ENCODE measurements around the gene TRIM24. TPM values are rescaled to one million over a fixed set of nuclear protein-coding genes. Genes with fewer than 3 reads are reported as not detected.

The TRIM24 gene
- total RNA-seq, 1 donor from 2014 or later: 116 TPM

- peaks cover 18% of the 10 kb centered on the region for H3K4me1 Mint-ChIP-seq
- TF ChIP-seq EZH2 (IDR thresholded peaks at IDR 0.05): no peak
- TF ChIP-seq, protein P1, sequence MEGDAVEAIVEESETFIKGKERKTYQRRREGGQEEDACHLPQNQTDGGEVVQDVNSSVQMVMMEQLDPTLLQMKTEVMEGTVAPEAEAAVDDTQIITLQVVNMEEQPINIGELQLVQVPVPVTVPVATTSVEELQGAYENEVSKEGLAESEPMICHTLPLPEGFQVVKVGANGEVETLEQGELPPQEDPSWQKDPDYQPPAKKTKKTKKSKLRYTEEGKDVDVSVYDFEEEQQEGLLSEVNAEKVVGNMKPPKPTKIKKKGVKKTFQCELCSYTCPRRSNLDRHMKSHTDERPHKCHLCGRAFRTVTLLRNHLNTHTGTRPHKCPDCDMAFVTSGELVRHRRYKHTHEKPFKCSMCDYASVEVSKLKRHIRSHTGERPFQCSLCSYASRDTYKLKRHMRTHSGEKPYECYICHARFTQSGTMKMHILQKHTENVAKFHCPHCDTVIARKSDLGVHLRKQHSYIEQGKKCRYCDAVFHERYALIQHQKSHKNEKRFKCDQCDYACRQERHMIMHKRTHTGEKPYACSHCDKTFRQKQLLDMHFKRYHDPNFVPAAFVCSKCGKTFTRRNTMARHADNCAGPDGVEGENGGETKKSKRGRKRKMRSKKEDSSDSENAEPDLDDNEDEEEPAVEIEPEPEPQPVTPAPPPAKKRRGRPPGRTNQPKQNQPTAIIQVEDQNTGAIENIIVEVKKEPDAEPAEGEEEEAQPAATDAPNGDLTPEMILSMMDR (IDR thresholded peaks at IDR 0.05): no peak
- TF ChIP-seq EZH2phosphoT487 (IDR thresholded peaks at IDR 0.05): no peak
- H4K20me1 ChIP-seq (ENCODE audit: low read depth): no peaks in the 10 kb centered on the region
- H3K27ac Mint-ChIP-seq: no peak overlapping the region
- no peaks in the 10 kb centered on the region for H3K36me3 ChIP-seq
- no peaks in the 10 kb centered on the region for H3K36me3 Mint-ChIP-seq
- no peak overlapping the region for H3K4me2 ChIP-seq
- H3K27ac ChIP-seq: no peak overlapping the region
- H3K9me3 ChIP-seq (ENCODE audit: low read depth): no peaks in the 10 kb centered on the region
- no peak overlapping the region for H3K9ac ChIP-seq
- H3K4me3 ChIP-seq: no peak overlapping the region
- H3K9me3 Mint-ChIP-seq: peaks cover 2% of the 10 kb centered on the region
- peaks cover 4% of the 10 kb centered on the region for H3K4me1 ChIP-seq
- no peak overlapping the region for H3K4me3 Mint-ChIP-seq
- H3K27me3 Mint-ChIP-seq (ENCODE audit: insufficient read depth, low read depth): no peaks in the 10 kb centered on the region
- H3K79me2 ChIP-seq (ENCODE audit: low read depth): no peaks in the 10 kb centered on the region
- H3K27me3 ChIP-seq: no peaks in the 10 kb centered on the region
- no peaks in the 10 kb centered on the region for H3F3A ChIP-seq (ENCODE audit: low read depth)
- no peak overlapping the region for H2AFZ ChIP-seq (replicated peaks)
- DNase-seq (ENCODE audit: low spot score): no peak
Measured at GRCh38 chr7:138602451-138602850, 142.4 kb downstream of the TRIM24 start.

GRCh38 chr7:138603549-138604318 is 143.7 kb downstream of the TRIM24 start:
- Mint-ChIP-seq H3K4me3 (no peak overlapping the region), H3K36me3 (no peaks in the 10 kb centered on the region), H3K9me3 (peaks cover 2% of the 10 kb centered on the region), H3K27ac (no peak overlapping the region), H3K27me3 (ENCODE audit: insufficient read depth, low read depth) (no peaks in the 10 kb centered on the region), H3K4me1 (peaks cover 29% of the 10 kb centered on the region)
- Histone ChIP-seq H3K27me3 (no peaks in the 10 kb centered on the region), H3K9me3 (ENCODE audit: low read depth) (no peaks in the 10 kb centered on the region), H3K36me3 (no peaks in the 10 kb centered on the region), H3F3A (ENCODE audit: low read depth) (no peaks in the 10 kb centered on the region), H3K27ac (no peak overlapping the region), H4K20me1 (ENCODE audit: low read depth) (no peaks in the 10 kb centered on the region), H3K4me3 (no peak overlapping the region), H3K79me2 (ENCODE audit: low read depth) (no peaks in the 10 kb centered on the region), H3K4me2 (no peak overlapping the region), H3K4me1 (peaks cover 4% of the 10 kb centered on the region), H3K9ac (no peak overlapping the region), H2AFZ (replicated peaks) (no peak overlapping the region)
- no peak for DNase-seq (ENCODE audit: low spot score)
- TF ChIP-seq EZH2 (IDR thresholded peaks at IDR 0.05): no peak
- TF ChIP-seq, protein P1 (IDR thresholded peaks at IDR 0.05): no peak
- no peak for TF ChIP-seq EZH2phosphoT487 (IDR thresholded peaks at IDR 0.05)

DNA sequence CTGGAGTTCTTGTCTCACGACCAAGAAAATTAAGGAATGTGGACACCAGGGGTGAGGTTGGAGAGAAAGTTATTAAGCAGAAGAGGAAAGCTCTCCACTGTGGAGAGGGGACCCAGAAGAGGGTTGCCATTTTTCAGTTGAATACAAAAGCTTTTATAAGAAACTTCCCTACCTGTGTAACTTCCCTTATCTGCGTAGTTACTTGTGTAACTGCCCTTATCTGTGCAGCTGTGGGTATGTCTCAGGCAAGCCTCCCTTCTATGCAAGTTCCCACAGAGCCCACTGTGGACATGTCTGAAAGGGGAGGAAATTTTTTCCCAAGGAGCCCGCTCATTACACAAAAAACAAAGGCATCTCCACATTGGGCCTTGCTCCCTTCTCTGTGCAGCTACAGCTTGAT is 146.2 kb downstream of the TRIM24 start:
- H3K36me3 ChIP-seq: no peaks in the 10 kb centered on the region
- H4K20me1 ChIP-seq (ENCODE audit: low read depth): no peaks in the 10 kb centered on the region
- H3K4me3 ChIP-seq: no peak overlapping the region
- no peak for DNase-seq (ENCODE audit: low spot score)
- peaks cover 13% of the 10 kb centered on the region for H3K9me3 Mint-ChIP-seq
- H3K79me2 ChIP-seq (ENCODE audit: low read depth): no peaks in the 10 kb centered on the region
- no peaks in the 10 kb centered on the region for H3K9me3 ChIP-seq (ENCODE audit: low read depth)
- no peaks in the 10 kb centered on the region for H3K27me3 ChIP-seq
- peaks cover 34% of the 10 kb centered on the region for H3K4me1 Mint-ChIP-seq
- H2AFZ ChIP-seq (replicated peaks): no peak overlapping the region
- H3K27ac ChIP-seq: no peak overlapping the region
- H3K27ac Mint-ChIP-seq: no peak overlapping the region
- no peaks in the 10 kb centered on the region for H3F3A ChIP-seq (ENCODE audit: low read depth)
- H3K4me2 ChIP-seq: no peak overlapping the region
- no peak overlapping the region for H3K9ac ChIP-seq
- TF ChIP-seq, protein P1 (IDR thresholded peaks at IDR 0.05): no peak
- TF ChIP-seq EZH2phosphoT487 (IDR thresholded peaks at IDR 0.05) (no peak), EZH2 (IDR thresholded peaks at IDR 0.05) (no peak)
- no peak overlapping the region for H3K4me3 Mint-ChIP-seq
- H3K36me3 Mint-ChIP-seq: no peaks in the 10 kb centered on the region
- no peaks in the 10 kb centered on the region for H3K27me3 Mint-ChIP-seq (ENCODE audit: insufficient read depth, low read depth)
- H3K4me1 ChIP-seq: peaks cover 4% of the 10 kb centered on the region

All from neural progenitor cell (in vitro differentiated cells).